H1 (cell line): ENCODE measurements around the gene UBE2K. TPM values are rescaled to one million over a fixed set of nuclear protein-coding genes. Genes with fewer than 3 reads are reported as not detected.
"Not testable (repeated sequence)": the region's sequence is repeated elsewhere in the genome, so short reads cannot be mapped to it uniquely, and the experiment has no call there.

ENCODE experiments used
- CTCF ChIA-PET: fragments of 300-600 bp; sonication (Branson Sonifier 250); formaldehyde crosslinking; loops from one replicate; lab custom pipeline; 2021; ENCODE audit not compliant: partially characterized antibody; lab: Charles Lee
- POLR2A ChIA-PET: fragments of 300-600 bp; sonication (Branson Sonifier 250); formaldehyde crosslinking; loops from one replicate; lab custom pipeline; 2021; ENCODE audit warnings: inconsistent platforms; ENCODE audit not compliant: partially characterized antibody; lab: Charles Lee
- DNase-seq, 2 experiments: peaks; one replicate each; pipeline versions ENCODE4 v3.0.0 to v3.0.0-alpha.2; 2010 to 2022; ENCODE audit warnings: low spot score in 2 of 2, low read depth in 1 of 2, mixed read lengths in 1 of 2
- FAIRE-seq: peaks from 2 replicates; lab custom pipeline; 2011; peaks lifted over from hg19 to GRCh38; lab: Jason Lieb, UNC
- H2AFZ ChIP-seq: 2 replicates; pipeline ENCODE4 v1.8.1; 2012; ENCODE audit warnings: low read length, inconsistent platforms
- H2AK5ac ChIP-seq: 2 replicates; pipeline ENCODE4 v1.6.1; 2013; ENCODE audit warnings: low read depth, low read length
- H2BK120ac ChIP-seq: replicated peaks from 2 replicates; pipeline ENCODE3; 2013; ENCODE audit warnings: low read depth, low read length, inconsistent platforms
- H2BK12ac ChIP-seq: 2 replicates; pipeline ENCODE4 v1.6.1; 2013; ENCODE audit warnings: low read depth, low read length
- H2BK15ac ChIP-seq: 2 replicates; pipeline ENCODE4 v1.6.1; 2013; ENCODE audit warnings: low read length
- H2BK20ac ChIP-seq: 2 replicates; pipeline ENCODE4 v1.6.1; 2013; ENCODE audit warnings: low read length
- H2BK5ac ChIP-seq: 2 replicates; pipeline ENCODE4 v1.6.1; 2013; ENCODE audit warnings: low read depth, low read length
- H3K14ac ChIP-seq: 2 replicates; pipeline ENCODE4 v1.6.1; 2013; ENCODE audit warnings: inconsistent platforms; ENCODE audit not compliant: insufficient read length
- H3K18ac ChIP-seq: 2 replicates; pipeline ENCODE4 v1.6.1; 2013; ENCODE audit warnings: low read length; ENCODE audit errors: extremely low read depth
- H3K23ac ChIP-seq: 2 replicates; pipeline ENCODE4 v1.6.1; 2013; ENCODE audit warnings: inconsistent platforms; ENCODE audit not compliant: insufficient read length
- H3K23me2 ChIP-seq: 2 replicates; pipeline ENCODE4 v1.6.1; 2013; ENCODE audit warnings: low read depth, low read length
- H3K27ac ChIP-seq: 2 replicates; pipeline ENCODE4 v1.6.1; 2011; ENCODE audit warnings: low read depth, low read length, inconsistent platforms
- H3K27me3 ChIP-seq, 4 experiments: replicated peaks in 1 of 4; 1 replicate in 1 of 4; 2 replicates in 3 of 4; pipeline versions ENCODE4 v1.6.1 to v1.8.1; 2011 to 2013; ENCODE audit warnings: low read length in 3 of 4, mild to moderate bottlenecking in 3 of 4, inconsistent platforms in 2 of 4, mixed read lengths in 2 of 4, moderate library complexity in 1 of 4; ENCODE audit not compliant: control insufficient read depth in 3 of 4, insufficient read depth in 3 of 4; ENCODE audit errors: extremely low read depth in 1 of 4
- H3K36me3 ChIP-seq, 4 experiments: 2 replicates each; pipeline versions ENCODE4 v1.6.1 to v1.8.1; 2011 to 2013; ENCODE audit warnings: mild to moderate bottlenecking in 4 of 4, low read length in 3 of 4, moderate library complexity in 2 of 4, control low read depth in 1 of 4, inconsistent platforms in 1 of 4; ENCODE audit not compliant: insufficient read depth in 4 of 4, control insufficient read depth in 2 of 4
- H3K4ac ChIP-seq: replicated peaks from 2 replicates; pipeline ENCODE3; 2013; ENCODE audit warnings: low read length, low read depth, mixed read lengths, inconsistent platforms; ENCODE audit not compliant: insufficient read length
- H3K4me1 ChIP-seq, 4 experiments: replicated peaks in 1 of 4; 1 replicate in 1 of 4; 2 replicates in 3 of 4; pipeline versions ENCODE4 v1.6.1 to v1.8.1; 2011 to 2013; ENCODE audit warnings: low read length in 3 of 4, inconsistent platforms in 2 of 4, mixed read lengths in 1 of 4; ENCODE audit not compliant: insufficient read depth in 4 of 4, control insufficient read depth in 3 of 4
- H3K4me2 ChIP-seq, 2 experiments: 2 replicates each; pipeline versions ENCODE4 v1.6.1 to v1.8.1; 2011 to 2013; ENCODE audit warnings: low read depth in 2 of 2, low read length in 2 of 2, control low read depth in 1 of 2, inconsistent platforms in 1 of 2, mild to moderate bottlenecking in 1 of 2; ENCODE audit not compliant: insufficient read depth in 1 of 2
- H3K4me3 ChIP-seq, 4 experiments: fragments of 200-600, 300-600 bp in 1 of 4; sonication (generic), shearing (Covaris generic), sonication (Bioruptor Twin) in 1 of 4; 2 replicates each; pipeline versions ENCODE4 v1.5.1 to v1.8.1; 2011 to 2016; ENCODE audit warnings: low read length in 4 of 4, low read depth in 3 of 4, control low read depth in 2 of 4, inconsistent platforms in 2 of 4, mild to moderate bottlenecking in 2 of 4, mixed read lengths in 1 of 4, moderate library complexity in 1 of 4; ENCODE audit not compliant: insufficient read depth in 2 of 4; ENCODE audit errors: extremely low read depth in 1 of 4
- H3K56ac ChIP-seq: replicated peaks from 2 replicates; pipeline ENCODE3; 2013; ENCODE audit warnings: low read depth, mild to moderate bottlenecking, mixed read lengths, low read length, inconsistent platforms; ENCODE audit not compliant: insufficient read length
- H3K79me1 ChIP-seq: 2 replicates; pipeline ENCODE4 v1.6.1; 2013; ENCODE audit warnings: low read depth, low read length, control low read depth
- H3K79me2 ChIP-seq, 2 experiments: 2 replicates each; pipeline versions ENCODE4 v1.6.1 to v1.8.1; 2012 to 2013; ENCODE audit warnings: low read length in 2 of 2, mild to moderate bottlenecking in 2 of 2, inconsistent platforms in 1 of 2; ENCODE audit not compliant: insufficient read depth in 2 of 2, control insufficient read depth in 1 of 2
- H3K9ac ChIP-seq, 4 experiments: replicated peaks in 1 of 4; 1 replicate in 1 of 4; 2 replicates in 3 of 4; pipeline versions ENCODE4 v1.6.1 to v1.8.1; 2011 to 2013; ENCODE audit warnings: low read depth in 3 of 4, low read length in 3 of 4, control low read depth in 2 of 4, mild to moderate bottlenecking in 2 of 4, moderate library complexity in 2 of 4, inconsistent platforms in 1 of 4; ENCODE audit errors: extremely low read depth in 1 of 4
- H3K9me3 ChIP-seq, 2 experiments: 2 replicates each; pipeline versions ENCODE4 v1.6.1 to v1.8.1; 2012 to 2013; ENCODE audit warnings: mild to moderate bottlenecking in 2 of 2, moderate library complexity in 2 of 2, control low read depth in 1 of 2, inconsistent platforms in 1 of 2, low read depth in 1 of 2, low read length in 1 of 2, mixed read lengths in 1 of 2; ENCODE audit not compliant: insufficient read depth in 2 of 2
- H4K20me1 ChIP-seq, 2 experiments: replicated peaks in 1 of 2; 2 replicates each; pipeline versions ENCODE3 to v1.8.1; 2011 to 2013; ENCODE audit warnings: inconsistent platforms in 2 of 2, low read length in 2 of 2, mild to moderate bottlenecking in 1 of 2; ENCODE audit not compliant: insufficient read depth in 2 of 2, control insufficient read depth in 1 of 2
- H4K5ac ChIP-seq: 2 replicates; pipeline ENCODE4 v1.6.1; 2013; ENCODE audit warnings: low read length, low read depth, mixed read lengths, inconsistent platforms; ENCODE audit not compliant: insufficient read length
- H4K8ac ChIP-seq: 2 replicates; pipeline ENCODE4 v1.8.0; 2013; ENCODE audit warnings: mild to moderate bottlenecking, moderate library complexity, low read length, inconsistent platforms; ENCODE audit not compliant: insufficient read depth; ENCODE audit errors: extremely low read depth
- H4K91ac ChIP-seq: replicated peaks from 2 replicates; pipeline ENCODE3; 2013; ENCODE audit warnings: low read length, mixed read lengths, inconsistent platforms; ENCODE audit not compliant: insufficient read length
- FOSL1 ChIP-seq: IDR thresholded peaks from 2 replicates; pipeline ENCODE4 v1.6.1; 2011; ENCODE audit warnings: mild to moderate bottlenecking, low read depth, low read length, moderate library complexity; ENCODE audit not compliant: insufficient read depth
- NANOG ChIP-seq: IDR thresholded peaks from 2 replicates; pipeline ENCODE4 v1.6.1; 2011; ENCODE audit warnings: low read length, low read depth, mild to moderate bottlenecking, inconsistent platforms; ENCODE audit not compliant: insufficient read depth, poor library complexity, severe bottlenecking
- SIRT6 ChIP-seq: IDR thresholded peaks from one replicate; pipeline ENCODE4 v1.7.1; 2012; ENCODE audit warnings: low read length, inconsistent platforms
- TAF7 ChIP-seq: optimal IDR thresholded peaks from 2 replicates; pipeline ENCODE3; 2011; ENCODE audit warnings: low read depth, mild to moderate bottlenecking, inconsistent platforms, low read length, moderate library complexity, borderline replicate concordance
- WGBS, 2 experiments: shearing (Covaris generic) in 1 of 2; methylation state at CpG; one replicate each; pipeline versions ENCODE4 v1.1.6 to v1.1.7; 2013 to 2015; ENCODE audit warnings: low lambda C conversion rate in 2 of 2, mixed read lengths in 2 of 2, inconsistent platforms in 1 of 2, low coverage in 1 of 2, missing lambda C conversion rate in 1 of 2; ENCODE audit not compliant: insufficient replicate concordance in 2 of 2, insufficient coverage in 1 of 2, insufficient read length in 1 of 2; ENCODE audit errors: extremely low coverage in 1 of 2, missing lambda C conversion rate in 1 of 2; 5-methylcytosine and 5-hydroxymethylcytosine counted together
- polyA plus RNA-seq, 7 experiments: library from polyadenylated mRNA; depleted of rRNA in 3 of 7; stranded (reverse) in 5 of 7; unstranded in 2 of 7; fragments of >200 nt in 5 of 7; fragments of 200-250 nt in 2 of 7; gene quantifications; 1 replicate in 5 of 7; 2 replicates in 1 of 7; 4 replicates in 1 of 7; pipeline versions ENCODE4 v1.2.1 to v1.2.3, GENCODE V29; 2011 to 2013; ENCODE audit warnings: missing spikeins in 2 of 7, mixed read lengths in 2 of 7
- total RNA-seq: library from RNA; stranded (reverse); fragmentation: NEBNext Ultra II Directional; extraction: Animal tissue kit (Norgen Biotek cat#: 25700); gene quantifications from 2 replicates; pipeline ENCODE4 v1.2.1, GENCODE V29; 2021

Gene UBE2K
- total and polyA plus RNA-seq, 2 of the 8 experiments (the other 6 are each of a cell fraction or from before 2014, with no cell fraction given) = 53.6 to 174 TPM

DNA sequence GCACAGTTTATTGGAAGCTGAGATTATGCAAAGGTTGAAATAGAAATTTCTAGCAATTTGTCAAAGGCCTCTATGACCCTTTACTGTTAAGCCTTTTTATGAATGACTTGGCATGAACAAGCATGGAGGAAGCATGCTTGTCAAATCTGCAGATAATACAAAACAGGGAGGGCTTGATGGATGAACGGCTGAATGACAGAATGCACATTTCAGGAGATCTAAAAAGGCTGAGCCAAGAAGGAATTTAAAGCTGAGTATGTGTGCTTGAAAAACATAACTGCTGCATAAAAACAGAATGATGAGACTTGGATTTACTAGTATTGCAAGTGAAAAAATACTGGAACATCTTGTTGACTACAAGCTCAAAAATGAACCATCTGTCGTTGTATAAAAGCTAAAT lies 29.0 kb upstream of the UBE2K start (continued):
- TF ChIP-seq FOSL1 (no peak), SIRT6 (no peak), TAF7 (no peak), NANOG (no peak)
- TF ChIP-seq, all 59 proteins: peak for 0

DNA sequence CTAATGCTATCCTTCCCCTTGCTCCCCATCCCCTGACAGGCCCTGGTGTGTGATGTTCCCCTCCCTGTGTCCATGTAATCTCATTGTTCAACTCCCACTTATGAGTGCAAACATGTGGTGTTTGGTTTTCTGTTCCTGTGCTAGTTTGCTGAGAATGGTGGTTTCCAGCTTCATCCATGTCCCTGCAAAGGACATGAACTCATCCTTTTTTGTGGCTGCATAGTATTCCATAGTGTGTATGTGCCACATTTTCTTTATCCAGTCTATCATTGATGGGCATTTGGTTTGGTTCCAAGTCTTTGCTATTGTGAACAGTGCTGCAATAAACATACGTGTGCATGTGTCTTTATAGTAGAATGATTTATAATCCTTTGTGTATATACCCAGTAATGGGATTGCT lies 27.6 kb upstream of the UBE2K start:
- H3K9me3 ChIP-seq, H4K5ac ChIP-seq, H3K4ac ChIP-seq, H2BK20ac ChIP-seq, H3K18ac ChIP-seq, H2AFZ ChIP-seq, H3K9ac ChIP-seq, H2BK15ac ChIP-seq, H2BK120ac ChIP-seq, H3K4me1 ChIP-seq, H3K79me1 ChIP-seq, H4K91ac ChIP-seq, H3K27me3 ChIP-seq, H3K36me3 ChIP-seq, H3K4me3 ChIP-seq, FAIRE-seq, H3K56ac ChIP-seq, H3K23me2 ChIP-seq, DNase-seq, H3K14ac ChIP-seq, H4K8ac ChIP-seq, H4K20me1 ChIP-seq, H2AK5ac ChIP-seq, H3K23ac ChIP-seq, H2BK12ac ChIP-seq, H2BK5ac ChIP-seq, H3K4me2 ChIP-seq, POLR2A ChIA-PET, H3K27ac ChIP-seq, H3K79me2 ChIP-seq: not testable (repeated sequence)
- CTCF ChIA-PET = interaction anchor here (0.7 kb wide), 1 partner anchor 201 kb away, joined by 3 read pairs; no protein-coding TSS in a partner anchor
- 100% methylated on average over 1 of the region's 1 CpG; no CpG with 5 or more reads in 1 of the 2 experiments for WGBS, 2 experiments
